SU-DHL-6 (cell line): ENCODE measurements around the gene TSPAN18.

Source experiments
- EZH2phosphoT487 ChIP-seq: fragments of 200-600 bp; sonication (generic), shearing (Covaris generic); conservative IDR thresholded peaks from 2 replicates; pipeline ENCODE4 v1.6.1; 2018; ENCODE audit warnings: mild to moderate bottlenecking, antibody characterized with exemption, low read length, moderate library complexity, mixed read lengths
- TF ChIP-seq, protein P1 (sequence below): fragments of 200-600 bp; sonication (generic); IDR thresholded peaks from one replicate; pipeline ENCODE4 v1.5.1; 2017; ENCODE audit warnings: antibody characterized with exemption, mild to moderate bottlenecking, low read length, moderate library complexity; ENCODE audit not compliant: insufficient read depth, poor library complexity, severe bottlenecking

DNA sequence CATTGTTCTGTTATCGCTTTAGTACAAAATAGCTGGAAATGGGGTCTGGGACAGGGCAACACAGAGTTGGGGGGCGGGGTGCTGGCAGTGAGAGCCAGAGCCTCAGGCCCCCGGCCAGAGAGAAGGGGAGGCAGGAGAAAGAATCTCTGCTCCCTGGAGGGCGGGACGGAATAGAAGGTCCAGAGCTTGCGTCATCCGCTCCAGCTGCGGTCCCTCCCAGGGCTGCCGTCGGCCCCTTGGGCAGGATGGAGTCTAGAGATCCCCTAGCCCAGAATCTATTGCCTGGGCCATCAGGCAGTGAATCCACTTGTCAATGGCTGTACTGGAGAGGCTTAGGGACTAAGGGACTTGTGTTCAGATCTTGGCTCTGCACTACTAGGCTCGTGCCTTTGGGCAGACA is 218.9 kb downstream of the TSPAN18 start:
- TF ChIP-seq, protein P1, sequence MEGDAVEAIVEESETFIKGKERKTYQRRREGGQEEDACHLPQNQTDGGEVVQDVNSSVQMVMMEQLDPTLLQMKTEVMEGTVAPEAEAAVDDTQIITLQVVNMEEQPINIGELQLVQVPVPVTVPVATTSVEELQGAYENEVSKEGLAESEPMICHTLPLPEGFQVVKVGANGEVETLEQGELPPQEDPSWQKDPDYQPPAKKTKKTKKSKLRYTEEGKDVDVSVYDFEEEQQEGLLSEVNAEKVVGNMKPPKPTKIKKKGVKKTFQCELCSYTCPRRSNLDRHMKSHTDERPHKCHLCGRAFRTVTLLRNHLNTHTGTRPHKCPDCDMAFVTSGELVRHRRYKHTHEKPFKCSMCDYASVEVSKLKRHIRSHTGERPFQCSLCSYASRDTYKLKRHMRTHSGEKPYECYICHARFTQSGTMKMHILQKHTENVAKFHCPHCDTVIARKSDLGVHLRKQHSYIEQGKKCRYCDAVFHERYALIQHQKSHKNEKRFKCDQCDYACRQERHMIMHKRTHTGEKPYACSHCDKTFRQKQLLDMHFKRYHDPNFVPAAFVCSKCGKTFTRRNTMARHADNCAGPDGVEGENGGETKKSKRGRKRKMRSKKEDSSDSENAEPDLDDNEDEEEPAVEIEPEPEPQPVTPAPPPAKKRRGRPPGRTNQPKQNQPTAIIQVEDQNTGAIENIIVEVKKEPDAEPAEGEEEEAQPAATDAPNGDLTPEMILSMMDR: no peak
- TF ChIP-seq EZH2phosphoT487: no peak
